Smooth muscle cell (in vitro differentiated cells): Measurements from ENCODE around the gene ASPSCR1. TPM values are rescaled to one million over a fixed set of nuclear protein-coding genes. Genes with fewer than 3 reads are reported as not detected.

Experiments used
- DNase-seq: peaks from one replicate; lab custom pipeline; 2025; ENCODE audit not compliant: unreplicated experiment; lab: John Stamatoyannopoulos, UW
- H2AFZ ChIP-seq: fragments of 200-600 bp; sonication (generic); 2 replicates; pipeline ENCODE4 v1.6.0; 2016; ENCODE audit warnings: antibody characterized with exemption, low read depth, mild to moderate bottlenecking
- H3F3A ChIP-seq: fragments of 200-600 bp; sonication (generic); 2 replicates; pipeline ENCODE4 v1.6.0; 2017; ENCODE audit warnings: antibody characterized with exemption, low read depth
- H3K27ac ChIP-seq: fragments of 200-600 bp; sonication (generic); 2 replicates; pipeline ENCODE4 v1.5.1; 2016; ENCODE audit warnings: low read depth, mild to moderate bottlenecking
- H3K27me3 ChIP-seq: fragments of 200-600 bp; sonication (generic); 2 replicates; pipeline ENCODE4 v1.6.1; 2016; ENCODE audit warnings: low read depth, mild to moderate bottlenecking
- H3K36me3 ChIP-seq: fragments of 200-600 bp; sonication (generic); 2 replicates; pipeline ENCODE4 v1.5.1; 2016; ENCODE audit warnings: low read depth
- H3K4me1 ChIP-seq: fragments of 200-600 bp; sonication (generic); 2 replicates; pipeline ENCODE4 v1.5.1; 2016; ENCODE audit warnings: low read depth
- H3K4me2 ChIP-seq: fragments of 200-600 bp; sonication (generic); 2 replicates; pipeline ENCODE4 v1.6.0; 2016; ENCODE audit warnings: mild to moderate bottlenecking
- H3K4me3 ChIP-seq: fragments of 200-600 bp; sonication (generic); 2 replicates; pipeline ENCODE4 v1.5.1; 2016; ENCODE audit warnings: mild to moderate bottlenecking
- H3K79me2 ChIP-seq: fragments of 200-600 bp; sonication (generic); 2 replicates; pipeline ENCODE4 v1.6.0; 2016; ENCODE audit warnings: low read depth, mild to moderate bottlenecking
- H3K9ac ChIP-seq: fragments of 200-600 bp; sonication (generic); 2 replicates; pipeline ENCODE4 v1.6.0; 2016; ENCODE audit warnings: low read depth
- H3K9me3 ChIP-seq: fragments of 200-600 bp; sonication (generic); replicated peaks from 2 replicates; pipeline ENCODE4 v1.5.1; 2016; ENCODE audit warnings: low read depth
- H4K20me1 ChIP-seq: fragments of 200-600 bp; sonication (generic); 2 replicates; pipeline ENCODE4 v1.6.0; 2016; ENCODE audit warnings: low read depth
- CTCF ChIP-seq: fragments of 200-600 bp; sonication (generic); IDR thresholded peaks from 2 replicates; pipeline ENCODE4 v1.5.1; 2017; ENCODE audit warnings: borderline replicate concordance, mild to moderate bottlenecking, antibody characterized with exemption; ENCODE audit not compliant: insufficient read depth, poor library complexity, severe bottlenecking
- WGBS: methylation state at CpG from one replicate; pipeline ENCODE4 v1.1.7; 2016; ENCODE audit warnings: low lambda C conversion rate; 5-methylcytosine and 5-hydroxymethylcytosine counted together
- polyA plus RNA-seq: library from polyadenylated mRNA; unstranded; fragments of >200 nt; fragmentation: Nextera tagmentation; extraction: Ambion mirVana; gene quantifications from 2 replicates; pipeline ENCODE4 v1.2.1, GENCODE V29; 2016
- total RNA-seq: library from RNA; depleted of rRNA; stranded (reverse); fragments of >200 nt; gene quantifications from 2 replicates; pipeline ENCODE4 v1.2.3, GENCODE V29; 2014

ASPSCR1 gene
- total and polyA plus RNA-seq, 2 experiments from 2014 or later, result 28.4 to 44.0 TPM

- H3K9ac ChIP-seq, result no peak overlapping the region
Measured at GRCh38 chr17:82020572-82021106, 43.2 kb downstream of the ASPSCR1 start.

DNA sequence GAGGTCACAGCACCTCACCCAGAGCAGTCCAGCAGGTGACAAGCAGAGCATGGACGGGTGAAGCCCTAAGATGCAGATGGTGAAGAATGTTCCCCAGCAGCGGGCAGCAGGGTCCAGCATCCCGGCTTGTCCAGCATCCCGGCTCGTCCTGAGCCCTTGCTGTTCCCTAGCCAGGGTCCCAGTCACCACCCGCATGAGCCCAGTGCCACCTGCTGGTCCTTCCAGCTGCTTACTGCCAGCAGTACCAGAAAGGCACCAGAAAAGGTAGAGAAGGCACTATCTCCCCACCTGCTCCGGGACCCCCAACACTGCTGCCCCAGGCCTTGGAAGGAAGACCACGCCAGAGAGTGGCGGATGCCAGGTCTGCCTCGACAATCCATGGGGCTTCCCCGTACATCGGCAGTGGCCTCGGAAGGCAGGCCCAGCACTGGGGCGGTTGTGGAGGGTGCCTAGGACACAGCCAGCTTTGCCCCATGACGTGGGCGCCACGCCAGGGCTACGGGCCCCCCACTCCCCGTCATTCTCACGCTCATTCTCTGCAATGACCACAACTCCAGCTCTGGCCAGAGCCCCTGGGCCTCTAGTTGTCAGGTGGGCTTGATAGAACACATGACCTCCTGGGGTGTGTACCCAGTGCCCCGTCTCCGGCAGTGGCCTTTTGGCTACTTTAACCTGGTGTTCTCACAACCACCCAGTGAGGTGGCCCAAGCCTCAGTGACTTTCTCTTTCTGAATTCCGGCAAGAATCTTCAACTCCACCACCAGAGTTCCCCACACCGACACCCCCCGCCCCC, 43.9 kb downstream of the ASPSCR1 start:
- Histone ChIP-seq H3K4me1 (peaks cover 15% of the 10 kb centered on the region), H3K9me3 (no peaks in the 10 kb centered on the region), H3K4me2 (peak overlapping the region; percentile 98), H3F3A (no peaks in the 10 kb centered on the region), H2AFZ (no peak overlapping the region), H4K20me1 (peaks cover 27% of the 10 kb centered on the region), H3K27me3 (no peaks in the 10 kb centered on the region), H3K27ac (no peak overlapping the region), H3K9ac (no peak overlapping the region), H3K79me2 (peaks cover 3% of the 10 kb centered on the region), H3K4me3 (peak overlapping the region; percentile 87), H3K36me3 (no peaks in the 10 kb centered on the region)
- peak; percentile 18 for DNase-seq
- WGBS, result 84% methylated on average over 25 of the region's 25 CpGs
- TF ChIP-seq CTCF, result peak; percentile 61

More at GRCh38 chr17:82020572-82021106, 43.2 kb downstream of the ASPSCR1 start:
- no peak for TF ChIP-seq CTCF
- WGBS, result 88% methylated on average over 14 of the region's 14 CpGs
- DNase-seq, result no peak
- H3K4me2 ChIP-seq, result no peak overlapping the region
- peaks cover 15% of the 10 kb centered on the region for H3K4me1 ChIP-seq
- no peak overlapping the region for H2AFZ ChIP-seq
- no peak overlapping the region for H3K4me3 ChIP-seq
- no peaks in the 10 kb centered on the region for H3K27me3 ChIP-seq
- no peaks in the 10 kb centered on the region for H3K9me3 ChIP-seq
- H3K79me2 ChIP-seq, result peaks cover 3% of the 10 kb centered on the region
- H3K36me3 ChIP-seq, result no peaks in the 10 kb centered on the region
- peaks cover 27% of the 10 kb centered on the region for H4K20me1 ChIP-seq
- H3F3A ChIP-seq, result no peaks in the 10 kb centered on the region
- no peak overlapping the region for H3K27ac ChIP-seq

GRCh38 chr17:82021900-82022309, 44.5 kb downstream of the ASPSCR1 start:
- Histone ChIP-seq H3K27ac (no peak overlapping the region), H3F3A (no peaks in the 10 kb centered on the region), H3K4me3 (peak overlapping the region; percentile 87), H3K27me3 (no peaks in the 10 kb centered on the region), H3K9me3 (no peaks in the 10 kb centered on the region), H3K4me2 (peak overlapping the region; percentile 98), H4K20me1 (peaks cover 27% of the 10 kb centered on the region), H3K9ac (peak overlapping the region; percentile 77), H3K36me3 (no peaks in the 10 kb centered on the region), H3K4me1 (peaks cover 15% of the 10 kb centered on the region), H3K79me2 (peaks cover 3% of the 10 kb centered on the region), H2AFZ (no peak overlapping the region)
- no peak for DNase-seq
- WGBS, result 29% methylated on average over 10 of the region's 10 CpGs
- TF ChIP-seq CTCF, result no peak
